MM.1S (cell line): ENCODE measurements around the gene LIN9.

Experiments used
- DNase-seq: peaks from one replicate; pipeline ENCODE4 v3.0.0-alpha.2; 2015
- H2AFZ ChIP-seq: fragments of 300-600 bp; sonication (generic); 2 replicates; pipeline ENCODE4 v1.6.0; 2016; ENCODE audit warnings: antibody characterized with exemption, low read length
- H3F3A ChIP-seq: fragments of 300-600 bp; sonication (generic); 2 replicates; pipeline ENCODE4 v1.6.1; 2016; ENCODE audit warnings: mild to moderate bottlenecking, antibody characterized with exemption, low read length, moderate library complexity, mixed read lengths; ENCODE audit not compliant: insufficient read depth
- H3K27ac ChIP-seq: fragments of 300-600 bp; sonication (generic); 2 replicates; pipeline ENCODE4 v1.5.1; 2016; ENCODE audit warnings: mild to moderate bottlenecking, low read length
- H3K27me3 ChIP-seq: fragments of 300-600 bp; sonication (generic); replicated peaks from 2 replicates; pipeline ENCODE4 v1.6.0; 2016; ENCODE audit warnings: low read length; ENCODE audit not compliant: insufficient read depth
- H3K36me3 ChIP-seq: fragments of 300-600 bp; sonication (generic); replicated peaks from 2 replicates; pipeline ENCODE4 v1.6.1; 2016; ENCODE audit warnings: mild to moderate bottlenecking, low read length, mixed read lengths; ENCODE audit not compliant: insufficient read depth
- H3K4me1 ChIP-seq: fragments of 300-600 bp; sonication (generic); 2 replicates; pipeline ENCODE4 v1.6.1; 2016; ENCODE audit warnings: low read length, mixed read lengths
- H3K4me2 ChIP-seq: fragments of 300-600 bp; sonication (generic); 2 replicates; pipeline ENCODE4 v1.6.0; 2016; ENCODE audit warnings: low read depth, low read length
- H3K4me3 ChIP-seq: fragments of 300-600 bp; sonication (generic); 2 replicates; pipeline ENCODE4 v1.5.1; 2016; ENCODE audit warnings: low read length, mixed read lengths
- H3K79me2 ChIP-seq: fragments of 300-600 bp; sonication (generic); 2 replicates; pipeline ENCODE4 v1.6.1; 2016; ENCODE audit warnings: mixed run types, low read length, mixed read lengths
- H3K9ac ChIP-seq: fragments of 300-600 bp; sonication (generic); 2 replicates; pipeline ENCODE4 v1.6.1; 2016; ENCODE audit warnings: low read length, mixed read lengths
- H3K9me2 ChIP-seq: fragments of 300-600 bp; sonication (generic); replicated peaks from 2 replicates; pipeline ENCODE4 v1.6.1; 2016; ENCODE audit warnings: mild to moderate bottlenecking, low read length, mixed read lengths; ENCODE audit not compliant: insufficient read depth
- H3K9me3 ChIP-seq: fragments of 300-600 bp; sonication (generic); replicated peaks from 2 replicates; pipeline ENCODE4 v1.6.1; 2016; ENCODE audit warnings: mild to moderate bottlenecking, low read length, mixed read lengths; ENCODE audit not compliant: insufficient read depth
- H4K20me1 ChIP-seq: fragments of 300-600 bp; sonication (generic); 2 replicates; pipeline ENCODE4 v1.6.1; 2016; ENCODE audit warnings: mild to moderate bottlenecking, low read length, moderate library complexity, mixed read lengths; ENCODE audit not compliant: insufficient read depth
- EZH2 ChIP-seq: fragments of 300-600 bp; sonication (generic); optimal IDR thresholded peaks from 2 replicates; pipeline ENCODE3; 2017; ENCODE audit warnings: low read depth, mild to moderate bottlenecking, antibody characterized with exemption, low read length, mixed read lengths
- EZH2phosphoT487 ChIP-seq: fragments of 300-600 bp; sonication (generic); IDR thresholded peaks from 2 replicates; pipeline ENCODE4 v1.6.1; 2018; ENCODE audit warnings: antibody characterized with exemption, low read length
- TF ChIP-seq, protein P1 (sequence below): fragments of 300-600 bp; sonication (generic); IDR thresholded peaks from 2 replicates; pipeline ENCODE4 v1.5.1; 2016; ENCODE audit warnings: antibody characterized with exemption, low read length, mixed read lengths

The LIN9 gene

DNA sequence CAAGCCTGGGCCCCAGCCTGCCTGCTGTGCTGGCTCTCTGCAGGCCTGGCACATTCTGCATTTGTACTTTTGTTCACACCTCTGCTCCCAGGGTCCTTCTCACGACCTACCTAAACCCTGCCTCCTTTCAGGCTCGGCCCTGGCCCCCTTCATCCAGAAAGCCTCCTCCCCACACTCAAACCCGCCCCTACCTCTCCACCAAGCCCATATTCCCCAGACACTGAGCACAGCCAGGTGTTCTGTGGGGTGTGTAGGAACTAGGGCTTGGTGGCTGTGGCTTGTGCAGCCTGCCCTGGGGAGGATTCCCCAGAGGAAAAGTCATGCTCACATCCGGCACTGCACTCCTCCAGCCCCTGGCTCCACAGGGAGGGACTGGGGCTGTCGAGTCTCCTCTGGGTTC, 93.7 kb downstream of the LIN9 start:
- Histone ChIP-seq H2AFZ (no peak overlapping the region), H3K27ac (no peak overlapping the region), H3K4me2 (no peak overlapping the region), H3K9me2 (no peaks in the 10 kb centered on the region), H3F3A (no peaks in the 10 kb centered on the region), H4K20me1 (no peaks in the 10 kb centered on the region), H3K4me1 (no peaks in the 10 kb centered on the region), H3K9ac (no peak overlapping the region), H3K9me3 (no peaks in the 10 kb centered on the region), H3K79me2 (no peaks in the 10 kb centered on the region), H3K36me3 (no peaks in the 10 kb centered on the region), H3K27me3 (no peaks in the 10 kb centered on the region), H3K4me3 (no peak overlapping the region)
- TF ChIP-seq EZH2, result no peak
- no peak for TF ChIP-seq EZH2phosphoT487
- TF ChIP-seq, protein P1, sequence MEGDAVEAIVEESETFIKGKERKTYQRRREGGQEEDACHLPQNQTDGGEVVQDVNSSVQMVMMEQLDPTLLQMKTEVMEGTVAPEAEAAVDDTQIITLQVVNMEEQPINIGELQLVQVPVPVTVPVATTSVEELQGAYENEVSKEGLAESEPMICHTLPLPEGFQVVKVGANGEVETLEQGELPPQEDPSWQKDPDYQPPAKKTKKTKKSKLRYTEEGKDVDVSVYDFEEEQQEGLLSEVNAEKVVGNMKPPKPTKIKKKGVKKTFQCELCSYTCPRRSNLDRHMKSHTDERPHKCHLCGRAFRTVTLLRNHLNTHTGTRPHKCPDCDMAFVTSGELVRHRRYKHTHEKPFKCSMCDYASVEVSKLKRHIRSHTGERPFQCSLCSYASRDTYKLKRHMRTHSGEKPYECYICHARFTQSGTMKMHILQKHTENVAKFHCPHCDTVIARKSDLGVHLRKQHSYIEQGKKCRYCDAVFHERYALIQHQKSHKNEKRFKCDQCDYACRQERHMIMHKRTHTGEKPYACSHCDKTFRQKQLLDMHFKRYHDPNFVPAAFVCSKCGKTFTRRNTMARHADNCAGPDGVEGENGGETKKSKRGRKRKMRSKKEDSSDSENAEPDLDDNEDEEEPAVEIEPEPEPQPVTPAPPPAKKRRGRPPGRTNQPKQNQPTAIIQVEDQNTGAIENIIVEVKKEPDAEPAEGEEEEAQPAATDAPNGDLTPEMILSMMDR, result no peak
- DNase-seq, result no peak

DNA sequence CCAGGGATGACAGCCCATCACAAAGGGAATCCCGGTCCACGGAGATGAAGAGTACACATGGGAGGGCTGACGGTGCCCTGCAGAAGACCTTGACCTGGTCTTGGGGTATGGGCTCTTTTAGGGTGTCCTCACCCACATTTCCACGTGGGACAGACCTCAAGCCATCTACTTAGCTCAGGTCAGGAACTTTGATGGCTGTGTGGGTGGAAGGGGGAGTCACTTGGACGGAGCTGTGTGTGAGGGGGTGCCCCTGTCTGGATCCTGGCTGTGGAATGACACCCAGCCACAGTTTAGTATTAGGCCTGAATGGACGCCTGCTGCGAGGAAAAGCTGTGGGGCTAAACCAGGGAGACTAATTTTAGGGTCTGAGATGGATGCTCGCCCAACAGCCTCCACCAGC, 96.4 kb downstream of the LIN9 start:
- no peaks in the 10 kb centered on the region for H4K20me1 ChIP-seq

DNA sequence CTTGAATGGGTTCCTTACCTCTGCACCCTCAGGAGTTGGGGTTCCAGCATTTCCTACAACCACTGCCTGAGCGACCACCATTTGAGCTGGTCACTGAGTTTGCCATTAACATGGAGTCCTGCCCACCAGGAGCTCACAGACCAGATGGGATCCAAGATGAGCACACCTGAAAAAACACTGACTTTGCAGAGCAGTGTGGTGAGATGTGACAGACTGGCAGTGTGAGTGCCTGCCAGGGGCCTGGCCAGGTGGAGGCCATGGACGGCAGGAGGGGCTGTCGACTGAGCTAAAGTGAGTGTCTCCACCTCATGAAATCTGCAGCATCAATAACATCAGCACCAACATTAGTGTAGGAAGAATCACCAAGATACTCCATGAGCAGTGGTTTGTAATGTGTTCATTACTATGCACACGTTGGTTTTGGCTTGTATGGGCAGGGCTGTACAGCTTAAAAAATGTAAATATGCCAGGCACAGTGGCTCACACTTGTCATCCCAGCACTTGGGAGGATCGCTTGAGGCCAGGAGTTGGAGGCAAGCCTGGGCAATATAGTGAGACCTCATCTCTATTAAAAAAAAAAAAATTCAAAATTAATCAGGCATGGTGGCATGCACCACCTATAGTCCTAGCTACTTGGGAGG, 97.7 kb downstream of the LIN9 start:
- Histone ChIP-seq H3K4me1 (no peaks in the 10 kb centered on the region), H3K9ac (no peak overlapping the region), H3K9me3 (no peaks in the 10 kb centered on the region), H4K20me1 (no peaks in the 10 kb centered on the region), H3K4me3 (no peak overlapping the region), H3K4me2 (no peak overlapping the region), H2AFZ (no peak overlapping the region), H3F3A (no peaks in the 10 kb centered on the region), H3K27ac (no peak overlapping the region), H3K36me3 (no peaks in the 10 kb centered on the region), H3K27me3 (no peaks in the 10 kb centered on the region), H3K79me2 (no peaks in the 10 kb centered on the region), H3K9me2 (no peaks in the 10 kb centered on the region)
- TF ChIP-seq EZH2 (no peak), EZH2phosphoT487 (no peak)
- TF ChIP-seq, protein P1, result no peak
- no peak for DNase-seq

More for the DNA sequence above, 96.4 kb downstream of the LIN9 start:
- Histone ChIP-seq H3K9ac (no peak overlapping the region), H3K27ac (no peak overlapping the region), H2AFZ (no peak overlapping the region), H3K4me1 (no peaks in the 10 kb centered on the region), H3K4me3 (no peak overlapping the region), H3F3A (no peaks in the 10 kb centered on the region), H3K9me3 (no peaks in the 10 kb centered on the region), H3K4me2 (no peak overlapping the region), H3K79me2 (no peaks in the 10 kb centered on the region), H3K27me3 (no peaks in the 10 kb centered on the region), H3K36me3 (no peaks in the 10 kb centered on the region), H3K9me2 (no peaks in the 10 kb centered on the region)
- no peak for DNase-seq
- TF ChIP-seq, protein P1, result no peak
- no peak for TF ChIP-seq EZH2
- TF ChIP-seq EZH2phosphoT487, result no peak
